ENCODE results near the gene MZT1.

MZT1 gene

DNA sequence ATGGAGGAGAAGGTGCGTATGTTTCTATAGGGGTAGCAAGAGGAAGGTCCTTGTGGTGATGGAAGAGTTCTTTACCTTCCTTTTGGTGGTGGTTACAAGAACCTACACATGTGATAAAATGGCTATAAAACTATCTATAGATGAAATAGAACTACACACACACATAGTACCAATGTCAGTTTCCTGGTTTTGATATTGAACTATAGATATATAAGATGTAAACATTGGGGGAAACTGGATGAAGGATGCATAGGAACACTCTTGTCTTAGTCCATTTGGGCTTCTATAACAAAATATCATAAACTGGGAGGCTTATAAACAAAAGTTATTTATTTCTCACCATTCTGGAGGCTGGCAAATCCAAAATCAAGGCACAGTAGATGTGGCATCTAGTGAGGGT lies 47.1 kb downstream of the MZT1 start:
- TF ChIP-seq, protein P1, sequence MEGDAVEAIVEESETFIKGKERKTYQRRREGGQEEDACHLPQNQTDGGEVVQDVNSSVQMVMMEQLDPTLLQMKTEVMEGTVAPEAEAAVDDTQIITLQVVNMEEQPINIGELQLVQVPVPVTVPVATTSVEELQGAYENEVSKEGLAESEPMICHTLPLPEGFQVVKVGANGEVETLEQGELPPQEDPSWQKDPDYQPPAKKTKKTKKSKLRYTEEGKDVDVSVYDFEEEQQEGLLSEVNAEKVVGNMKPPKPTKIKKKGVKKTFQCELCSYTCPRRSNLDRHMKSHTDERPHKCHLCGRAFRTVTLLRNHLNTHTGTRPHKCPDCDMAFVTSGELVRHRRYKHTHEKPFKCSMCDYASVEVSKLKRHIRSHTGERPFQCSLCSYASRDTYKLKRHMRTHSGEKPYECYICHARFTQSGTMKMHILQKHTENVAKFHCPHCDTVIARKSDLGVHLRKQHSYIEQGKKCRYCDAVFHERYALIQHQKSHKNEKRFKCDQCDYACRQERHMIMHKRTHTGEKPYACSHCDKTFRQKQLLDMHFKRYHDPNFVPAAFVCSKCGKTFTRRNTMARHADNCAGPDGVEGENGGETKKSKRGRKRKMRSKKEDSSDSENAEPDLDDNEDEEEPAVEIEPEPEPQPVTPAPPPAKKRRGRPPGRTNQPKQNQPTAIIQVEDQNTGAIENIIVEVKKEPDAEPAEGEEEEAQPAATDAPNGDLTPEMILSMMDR (conservative IDR thresholded peaks at IDR 0.05): no peak
- H3K27ac ChIP-seq: no peak overlapping the region

DNA sequence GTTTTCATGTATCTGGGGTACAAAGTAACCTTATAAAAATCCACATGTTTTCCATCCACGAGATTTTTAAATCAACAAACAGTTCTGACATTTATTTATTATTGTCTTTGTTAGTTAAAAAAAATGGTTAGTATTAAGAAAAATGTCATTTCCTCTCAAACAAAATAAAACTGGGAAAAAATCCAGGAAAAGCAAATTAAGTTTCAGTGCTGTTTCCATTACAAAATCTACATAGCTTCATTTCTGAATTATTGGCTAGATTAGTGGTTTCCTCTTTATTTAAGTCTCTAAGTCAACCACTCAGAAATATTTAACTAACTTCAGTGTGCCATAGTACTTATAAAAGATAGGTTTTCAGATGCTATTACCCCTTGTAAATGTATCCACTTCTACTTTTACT lies 49.1 kb downstream of the MZT1 start:
- no peak overlapping the region for H3K27ac ChIP-seq
- TF ChIP-seq, protein P1 (conservative IDR thresholded peaks at IDR 0.05): no peak

DNA sequence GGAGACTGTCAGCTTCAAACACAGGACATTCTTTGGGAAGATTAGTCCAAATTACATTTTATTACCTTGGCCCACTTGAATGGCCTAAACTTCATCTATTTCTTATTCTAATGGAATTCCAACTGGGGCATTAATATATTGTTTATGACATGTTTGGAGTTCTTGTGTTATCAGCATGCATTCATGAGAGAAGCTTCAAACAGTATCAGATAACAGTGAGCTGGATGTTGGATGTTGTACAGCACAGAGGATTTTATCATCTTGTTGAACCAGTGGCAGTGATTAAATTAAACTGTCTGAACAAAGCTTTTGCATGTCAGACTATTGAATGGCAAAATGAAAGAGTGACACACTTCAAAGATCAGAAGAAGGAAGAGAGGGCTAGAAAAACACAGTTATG lies 50.0 kb downstream of the MZT1 start:
- H3K27ac ChIP-seq: no peak overlapping the region
- TF ChIP-seq, protein P1 (conservative IDR thresholded peaks at IDR 0.05): no peak

DNA sequence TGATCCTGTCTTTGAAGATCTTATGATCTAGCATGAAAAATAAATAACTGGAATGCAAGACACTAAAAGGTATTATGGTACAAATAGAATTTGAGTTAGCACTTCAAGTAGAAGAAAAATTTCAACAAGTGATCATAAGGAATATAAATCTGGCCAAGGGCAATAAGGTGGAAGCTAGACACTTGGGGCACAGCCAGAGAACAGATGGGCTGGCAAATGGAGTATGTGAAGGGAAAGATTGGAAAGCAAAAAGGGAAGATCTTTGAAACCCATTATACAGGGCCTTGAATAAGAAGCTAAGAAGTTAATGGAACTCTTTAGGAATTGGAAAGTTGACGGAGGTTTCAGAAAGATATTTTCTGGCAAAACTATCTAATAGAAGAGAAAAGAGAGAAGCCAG lies 61.0 kb downstream of the MZT1 start:
- no peak overlapping the region for H3K27ac ChIP-seq
- TF ChIP-seq, protein P1 (conservative IDR thresholded peaks at IDR 0.05): no peak

DNA sequence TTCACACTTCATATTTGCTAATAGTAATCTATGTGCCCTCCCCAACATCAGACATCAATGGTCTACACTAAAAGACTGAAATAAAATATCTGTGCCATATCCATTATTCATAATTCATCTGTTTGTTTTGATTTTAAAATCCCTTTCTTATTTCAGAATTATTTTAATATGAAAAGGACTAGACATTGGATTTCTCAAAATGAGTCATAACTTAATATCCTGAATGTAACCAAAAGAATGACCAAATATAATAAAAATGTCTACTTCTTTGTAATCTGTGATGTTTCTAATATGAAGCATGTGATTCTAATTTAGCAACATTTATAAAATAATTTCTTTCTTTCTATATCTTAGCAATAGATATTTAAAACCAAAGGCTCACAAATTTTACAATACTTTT lies 64.9 kb downstream of the MZT1 start:
- H3K27ac ChIP-seq: no peak overlapping the region
- TF ChIP-seq, protein P1 (conservative IDR thresholded peaks at IDR 0.05): no peak

Measured in VCaP (cell line).